Transverse colon (tissue), 3 donors: Measurements from ENCODE around the gene SLC26A4.

Experiments used
- POLR2A ChIP-seq: fragments of 450-650 bp; IDR thresholded peaks from one replicate; pipeline ENCODE4 v1.6.1; 2016; ENCODE audit warnings: antibody characterized with exemption, mild to moderate bottlenecking, moderate library complexity
- TF ChIP-seq, protein P1 (sequence below), 5 experiments: fragments of 200-600 bp in 3 of 5; fragments of 450-650 bp in 2 of 5; sonication (generic) in 3 of 5; IDR thresholded peaks; 1 replicate in 2 of 5; 2 replicates in 3 of 5; pipeline ENCODE4 v1.5.1; 2016 to 2017; ENCODE audit warnings: antibody characterized with exemption in 5 of 5, inconsistent platforms in 3 of 5, mild to moderate bottlenecking in 2 of 5, moderate library complexity in 1 of 5

DNA sequence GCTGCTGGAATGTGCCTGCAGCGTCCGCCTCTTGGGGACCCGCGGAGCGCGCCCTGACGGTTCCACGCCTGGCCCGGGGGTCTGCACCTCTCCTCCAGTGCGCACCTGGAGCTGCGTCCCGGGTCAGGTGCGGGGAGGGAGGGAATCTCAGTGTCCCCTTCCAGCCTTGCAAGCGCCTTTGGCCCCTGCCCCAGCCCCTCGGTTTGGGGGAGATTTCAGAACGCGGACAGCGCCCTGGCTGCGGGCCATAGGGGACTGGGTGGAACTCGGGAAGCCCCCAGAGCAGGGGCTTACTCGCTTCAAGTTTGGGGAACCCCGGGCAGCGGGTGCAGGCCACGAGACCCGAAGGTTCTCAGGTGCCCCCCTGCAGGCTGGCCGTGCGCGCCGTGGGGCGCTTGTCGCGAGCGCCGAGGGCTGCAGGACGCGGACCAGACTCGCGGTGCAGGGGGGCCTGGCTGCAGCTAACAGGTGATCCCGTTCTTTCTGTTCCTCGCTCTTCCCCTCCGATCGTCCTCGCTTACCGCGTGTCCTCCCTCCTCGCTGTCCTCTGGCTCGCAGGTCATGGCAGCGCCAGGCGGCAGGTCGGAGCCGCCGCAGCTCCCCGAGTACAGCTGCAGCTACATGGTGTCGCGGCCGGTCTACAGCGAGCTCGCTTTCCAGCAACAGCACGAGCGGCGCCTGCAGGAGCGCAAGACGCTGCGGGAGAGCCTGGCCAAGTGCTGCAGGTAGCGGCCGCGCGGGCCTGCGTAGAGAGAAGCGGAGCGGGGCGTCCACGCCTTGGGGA, 645 bp downstream of the SLC26A4 start:
- TF ChIP-seq, protein P1, sequence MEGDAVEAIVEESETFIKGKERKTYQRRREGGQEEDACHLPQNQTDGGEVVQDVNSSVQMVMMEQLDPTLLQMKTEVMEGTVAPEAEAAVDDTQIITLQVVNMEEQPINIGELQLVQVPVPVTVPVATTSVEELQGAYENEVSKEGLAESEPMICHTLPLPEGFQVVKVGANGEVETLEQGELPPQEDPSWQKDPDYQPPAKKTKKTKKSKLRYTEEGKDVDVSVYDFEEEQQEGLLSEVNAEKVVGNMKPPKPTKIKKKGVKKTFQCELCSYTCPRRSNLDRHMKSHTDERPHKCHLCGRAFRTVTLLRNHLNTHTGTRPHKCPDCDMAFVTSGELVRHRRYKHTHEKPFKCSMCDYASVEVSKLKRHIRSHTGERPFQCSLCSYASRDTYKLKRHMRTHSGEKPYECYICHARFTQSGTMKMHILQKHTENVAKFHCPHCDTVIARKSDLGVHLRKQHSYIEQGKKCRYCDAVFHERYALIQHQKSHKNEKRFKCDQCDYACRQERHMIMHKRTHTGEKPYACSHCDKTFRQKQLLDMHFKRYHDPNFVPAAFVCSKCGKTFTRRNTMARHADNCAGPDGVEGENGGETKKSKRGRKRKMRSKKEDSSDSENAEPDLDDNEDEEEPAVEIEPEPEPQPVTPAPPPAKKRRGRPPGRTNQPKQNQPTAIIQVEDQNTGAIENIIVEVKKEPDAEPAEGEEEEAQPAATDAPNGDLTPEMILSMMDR (IDR thresholded peaks at IDR 0.05): peak in 3 of 5 experiments; percentile 9 to 25 (median 22)
- TF ChIP-seq POLR2A: no peak
